HG03095 (cell line): ENCODE measurements around the gene SMARCD2.
"Not testable (repeated sequence)": the region's sequence is repeated elsewhere in the genome, so short reads cannot be mapped to it uniquely, and the experiment has no call there.

Experiments
- ATAC-seq: cut with Tn5 transposase; IDR thresholded peaks from one replicate; pipeline ENCODE4 v1.9.1; 2021; ENCODE audit warnings: moderate library complexity; ENCODE audit not compliant: unreplicated experiment

The SMARCD2 gene

GRCh38 chr17:63816123-63816522 is 26.4 kb downstream of the SMARCD2 start:
- no peak for ATAC-seq

GRCh38 chr17:63809970-63810369 is 32.5 kb downstream of the SMARCD2 start:
- ATAC-seq: no peak

GRCh38 chr17:63805591-63805990 is 36.9 kb downstream of the SMARCD2 start:
- ATAC-seq: no peak

GRCh38 chr17:63804328-63804727 is 38.2 kb downstream of the SMARCD2 start:
- ATAC-seq: no peak

GRCh38 chr17:63800783-63801182 is 41.7 kb downstream of the SMARCD2 start:
- ATAC-seq: no peak

- ATAC-seq: no peak
These were observed 43.8 kb downstream of the SMARCD2 start for GRCh38 chr17:63798572-63799106.

- not testable (repeated sequence) for ATAC-seq
These were observed 46.1 kb downstream of the SMARCD2 start for GRCh38 chr17:63796375-63796774.

- ATAC-seq: no peak
These were observed 50.3 kb downstream of the SMARCD2 start for GRCh38 chr17:63792055-63792729.

GRCh38 chr17:63790057-63790456 is 52.4 kb downstream of the SMARCD2 start:
- no peak for ATAC-seq

- ATAC-seq: no peak
These were observed 55.3 kb downstream of the SMARCD2 start for GRCh38 chr17:63786971-63787711.

GRCh38 chr17:63786117-63786516 is 56.4 kb downstream of the SMARCD2 start:
- no peak for ATAC-seq

- no peak for ATAC-seq
These were observed 56.9 kb downstream of the SMARCD2 start for GRCh38 chr17:63785556-63785955.

- no peak for ATAC-seq
These were observed 59.0 kb downstream of the SMARCD2 start for GRCh38 chr17:63783522-63783921.
